Stimulated activated naive CD4-positive, alpha-beta T cell treated with Interleukin-2 at 50 U/mL for 16 hours (primary cell): ENCODE data around the gene RAX2.

Experiments used
- DNase-seq: peaks from one replicate; lab custom pipeline; 2025; lab: John Stamatoyannopoulos, UW

RAX2 gene

GRCh38 chr19:3725640-3726310 is 46.3 kb downstream of the RAX2 start:
- no peak for DNase-seq

- no peak for DNase-seq
These were observed 46.9 kb downstream of the RAX2 start for GRCh38 chr19:3725121-3725520.

- no peak for DNase-seq
These were observed 48.1 kb downstream of the RAX2 start for GRCh38 chr19:3723883-3724282.

- DNase-seq, result no peak
These were observed 48.9 kb downstream of the RAX2 start for GRCh38 chr19:3723110-3723488.

- DNase-seq, result no peak
These were observed 49.5 kb downstream of the RAX2 start for GRCh38 chr19:3722443-3723109.

GRCh38 chr19:3721887-3722442 is 50.1 kb downstream of the RAX2 start:
- no peak for DNase-seq

GRCh38 chr19:3721131-3721886 is 50.7 kb downstream of the RAX2 start:
- peak; percentile 92 for DNase-seq

- no peak for DNase-seq
These were observed 51.6 kb downstream of the RAX2 start for GRCh38 chr19:3720349-3720917.

GRCh38 chr19:3719868-3720267 is 52.2 kb downstream of the RAX2 start:
- no peak for DNase-seq
